ENCODE results near the gene PHF10.
"Not testable (repeated sequence)": the region's sequence is repeated elsewhere in the genome, so short reads cannot be mapped to it uniquely, and the experiment has no call there.

The PHF10 gene

DNA sequence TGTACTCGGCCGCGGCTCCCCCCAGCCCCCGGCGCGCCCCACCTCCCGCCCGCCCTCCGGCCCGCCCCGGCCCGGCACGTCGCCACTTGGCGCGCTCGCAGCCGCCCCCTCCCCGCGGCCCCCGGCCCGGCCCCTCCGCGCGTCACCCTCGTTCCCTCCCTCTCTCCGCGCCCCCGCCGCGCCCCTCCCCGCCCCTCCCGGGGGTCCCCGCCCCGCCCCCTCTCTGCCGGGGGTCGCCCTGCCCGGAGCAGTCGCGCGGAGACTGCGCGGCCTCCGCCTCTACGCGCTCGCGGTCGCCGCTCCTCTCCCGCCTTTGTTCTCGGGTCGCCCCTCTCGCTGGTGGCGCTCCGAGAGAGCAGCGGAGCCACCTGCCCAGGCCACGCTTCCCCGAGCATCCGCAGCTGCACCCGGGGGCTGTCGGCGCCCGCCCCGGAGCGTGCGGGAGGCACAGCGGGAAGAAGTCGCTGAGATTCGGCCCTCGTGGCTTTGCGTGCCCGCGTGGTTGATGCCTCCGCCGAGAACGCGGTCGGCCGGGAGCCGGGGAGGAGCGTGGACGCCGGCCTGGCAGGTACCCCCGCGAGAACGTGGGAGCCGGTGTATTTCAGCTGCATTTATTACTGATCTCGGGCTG, at the start of gene PHF10:
TSS of gene PHF10 (minus strand) at position 7 of the 631 bp plus-strand sequence. CDS start 569 bp downstream, outside the sequence.
- no peak for FAIRE-seq

DNA sequence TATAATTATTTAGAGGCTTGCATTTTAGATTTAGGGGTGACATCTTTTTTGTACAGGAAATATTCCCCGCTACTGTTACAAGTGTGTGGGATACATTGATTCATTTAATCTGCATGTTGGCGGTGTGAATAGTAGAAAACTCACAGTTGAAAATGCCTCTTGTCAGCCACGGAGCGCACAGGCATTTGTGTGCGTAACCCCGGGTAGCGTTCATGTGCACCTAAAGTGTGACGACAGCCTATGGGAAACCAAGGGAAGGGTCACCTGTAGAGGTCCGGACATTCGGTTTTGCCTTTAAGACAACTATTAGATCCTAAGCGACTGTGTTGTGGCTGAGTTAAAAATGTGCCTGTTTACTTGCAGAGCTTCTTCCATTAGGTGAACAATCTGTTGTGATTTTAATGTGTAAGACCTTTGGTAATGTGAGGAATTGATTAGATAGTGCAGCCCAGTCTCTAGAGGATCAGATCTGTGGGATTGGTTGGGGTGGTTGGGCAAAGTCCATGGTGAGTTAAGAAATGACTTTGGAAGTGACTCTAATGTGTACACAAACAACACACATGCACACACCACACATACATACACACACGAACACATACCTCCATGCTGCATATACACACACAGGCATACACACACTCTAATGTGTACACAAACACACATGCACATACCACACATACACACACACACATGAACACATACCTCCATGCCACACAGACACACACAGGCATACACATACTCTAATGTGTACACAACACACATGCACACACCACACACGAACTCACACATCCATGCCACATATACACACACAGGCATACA, 42.8 kb upstream of the PHF10 start:
- FAIRE-seq, result no peak

DNA sequence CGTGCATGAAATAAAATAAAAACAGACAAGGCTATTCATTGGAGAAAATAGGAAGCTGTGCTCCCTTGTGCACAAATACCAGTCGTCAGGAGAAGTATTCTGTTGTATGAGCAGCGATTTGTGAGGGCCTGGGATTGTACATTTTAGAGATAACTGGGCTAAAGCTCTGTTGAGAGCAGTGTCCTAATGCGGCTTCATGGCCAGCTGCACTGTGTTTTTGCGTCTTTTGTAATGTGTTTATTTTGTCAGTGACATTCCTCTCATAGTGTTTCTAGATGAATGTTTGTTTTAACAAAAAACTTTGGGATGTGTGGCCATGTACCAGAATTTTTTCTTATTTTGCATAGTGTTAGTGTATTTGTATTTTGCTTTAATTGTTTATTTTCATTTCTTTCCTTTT, 41.9 kb upstream of the PHF10 start:
- no peak for FAIRE-seq

DNA sequence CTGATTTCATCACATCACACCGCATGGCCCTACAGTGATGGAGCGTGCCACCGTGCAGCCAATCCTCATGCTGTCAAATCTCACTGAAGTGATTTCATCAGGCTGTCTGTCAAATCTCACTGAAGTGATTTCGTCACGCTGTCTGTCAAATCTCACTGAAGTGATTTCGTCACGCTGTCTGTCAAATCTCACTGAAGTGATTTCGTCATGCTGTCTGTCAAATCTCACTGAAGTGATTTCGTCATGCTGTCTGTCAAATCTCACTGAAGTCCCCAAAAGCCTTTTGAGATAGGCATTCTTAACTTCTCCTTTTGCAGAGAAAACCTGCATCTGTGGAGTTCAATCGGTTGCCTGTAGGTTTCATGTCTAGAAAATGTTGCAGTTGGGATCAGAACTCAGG, 41.5 kb upstream of the PHF10 start:
- FAIRE-seq, result not testable (repeated sequence)

DNA sequence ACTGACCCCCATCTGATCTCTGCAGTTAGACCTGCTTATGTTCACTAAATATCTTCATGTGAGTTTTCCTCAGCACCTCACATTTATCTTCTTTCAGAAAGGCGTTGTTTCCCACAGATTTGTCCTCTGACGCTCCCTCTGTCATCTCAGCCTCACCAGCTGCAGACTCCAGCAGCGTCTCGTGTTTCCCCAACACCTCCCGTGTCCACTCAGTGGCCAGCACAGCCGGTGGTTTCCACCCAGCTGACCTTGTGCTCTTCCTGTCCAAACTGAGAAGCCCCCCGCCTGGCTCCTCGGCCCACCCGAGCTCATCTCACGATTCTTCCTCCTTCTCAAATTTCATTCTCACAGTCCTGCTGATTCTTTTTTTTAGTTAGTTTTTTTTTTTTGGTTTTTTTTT, 39.6 kb upstream of the PHF10 start:
- FAIRE-seq, result no peak

DNA sequence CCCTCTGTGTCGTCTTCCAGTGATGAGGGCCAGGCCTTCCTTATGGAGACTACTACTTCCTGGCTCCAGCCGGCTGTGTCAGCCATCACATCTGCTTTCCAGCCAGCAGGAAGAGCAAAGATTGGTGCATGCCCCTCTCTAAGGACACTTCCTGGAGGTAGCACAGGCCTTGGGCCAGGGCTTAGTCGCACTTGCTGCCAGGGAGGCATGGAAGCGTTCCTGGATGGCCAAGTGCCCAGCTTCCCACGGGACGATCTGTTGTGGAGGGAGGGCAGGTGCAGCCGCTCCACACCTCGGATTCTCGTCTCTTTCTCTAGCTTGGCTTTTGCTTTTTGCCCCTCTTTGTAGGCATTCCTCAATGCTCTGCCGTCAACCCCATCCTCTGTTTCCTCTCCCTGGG, 39.0 kb upstream of the PHF10 start:
- FAIRE-seq, result no peak

DNA sequence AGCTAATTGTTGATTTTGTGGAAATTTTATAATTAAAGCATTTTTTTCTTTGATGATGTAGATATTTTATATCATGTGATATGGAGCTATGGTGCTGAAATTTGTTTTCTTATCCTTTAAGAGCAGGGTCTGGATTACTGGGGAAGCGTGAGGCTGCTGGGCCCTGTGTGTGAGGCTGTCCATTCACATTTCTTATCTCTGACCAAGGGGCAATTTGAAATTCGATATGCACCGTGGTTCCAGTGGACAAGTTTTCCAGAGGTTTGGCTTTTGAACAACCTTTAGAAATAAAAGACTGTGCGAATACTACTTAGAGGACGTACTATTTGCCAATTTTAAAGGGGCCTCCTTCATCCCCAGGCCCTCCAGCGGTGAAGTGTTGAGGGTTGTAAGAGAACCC, 30.9 kb upstream of the PHF10 start:
- FAIRE-seq, result no peak

DNA sequence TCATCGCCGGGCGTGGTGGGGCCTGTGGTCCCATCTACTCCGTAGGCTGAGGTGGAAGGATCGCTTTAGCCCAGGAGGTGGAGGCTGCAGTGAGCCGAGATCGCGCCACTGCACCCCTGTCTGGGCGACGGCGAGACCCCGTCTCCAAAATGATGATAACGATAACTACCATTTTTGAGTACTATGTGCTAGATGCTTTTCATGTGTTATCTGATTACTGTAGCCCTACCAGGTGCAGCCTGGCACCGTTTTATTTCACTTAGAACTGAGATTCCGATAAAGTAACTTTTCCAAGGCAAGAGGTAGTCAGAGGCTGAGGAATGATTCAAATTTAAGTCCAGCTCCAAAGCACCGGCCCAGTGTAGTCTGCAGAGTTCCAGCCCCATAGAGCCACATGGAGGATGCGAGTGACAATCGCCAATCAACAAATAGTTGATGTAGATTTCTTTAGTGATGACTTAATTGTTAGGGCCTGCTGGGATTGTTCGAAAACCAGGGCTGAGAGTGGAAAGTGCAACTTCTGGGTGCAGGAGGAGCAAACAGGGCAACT, 27.8 kb upstream of the PHF10 start:
- FAIRE-seq, result no peak

DNA sequence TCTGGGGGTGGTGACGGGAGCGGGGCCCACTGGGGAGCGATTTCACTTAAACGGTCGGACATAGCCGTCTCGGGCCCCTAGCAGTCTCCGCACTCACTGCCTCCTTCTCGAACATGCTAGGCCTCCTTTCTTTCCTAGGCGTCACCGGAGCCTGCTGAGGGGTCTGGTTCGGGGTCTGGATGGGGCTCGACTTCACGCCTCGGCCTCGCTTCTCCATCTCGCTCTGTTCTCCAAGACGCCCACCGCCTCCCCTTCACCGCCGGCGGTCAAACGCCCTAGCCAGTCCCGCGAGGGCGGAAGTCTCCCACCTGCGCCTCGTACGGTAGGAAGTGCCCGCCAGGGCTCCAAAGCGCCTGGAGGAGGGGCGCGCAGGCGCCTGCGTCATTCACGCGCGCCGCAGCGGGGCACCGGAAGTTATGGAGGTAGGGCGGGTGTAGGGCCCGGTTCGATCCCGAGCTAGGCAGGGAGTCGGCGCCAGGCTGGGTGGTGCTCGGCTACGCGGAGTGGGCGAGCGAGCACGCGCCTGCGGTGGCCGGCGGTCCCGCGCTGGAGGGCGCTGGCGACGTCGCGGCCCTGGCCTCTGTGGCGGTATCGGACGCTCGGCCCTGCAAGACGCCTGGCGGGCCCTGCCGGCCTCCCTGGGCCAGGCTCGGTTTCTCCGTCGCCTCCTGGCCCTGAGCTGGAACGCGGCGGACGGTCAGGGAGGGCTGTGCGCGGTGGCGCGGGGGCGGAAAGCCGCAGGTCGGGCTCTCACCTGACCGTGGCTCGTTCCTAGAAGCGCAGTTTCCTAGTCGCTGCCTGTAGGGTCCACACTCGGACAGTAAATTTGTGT, 27.2 kb upstream of the PHF10 start, which contains the start of the genes DYNLT2 and ERMARD:
TSS of gene DYNLT2 (minus strand) at position 331 of the 832 bp plus-strand sequence. CDS start at position 217, 114 bp downstream.
TSS of gene ERMARD (plus strand) at position 381 of the 832 bp plus-strand sequence. CDS start at position 417, 36 bp downstream.
- FAIRE-seq, result no peak

DNA sequence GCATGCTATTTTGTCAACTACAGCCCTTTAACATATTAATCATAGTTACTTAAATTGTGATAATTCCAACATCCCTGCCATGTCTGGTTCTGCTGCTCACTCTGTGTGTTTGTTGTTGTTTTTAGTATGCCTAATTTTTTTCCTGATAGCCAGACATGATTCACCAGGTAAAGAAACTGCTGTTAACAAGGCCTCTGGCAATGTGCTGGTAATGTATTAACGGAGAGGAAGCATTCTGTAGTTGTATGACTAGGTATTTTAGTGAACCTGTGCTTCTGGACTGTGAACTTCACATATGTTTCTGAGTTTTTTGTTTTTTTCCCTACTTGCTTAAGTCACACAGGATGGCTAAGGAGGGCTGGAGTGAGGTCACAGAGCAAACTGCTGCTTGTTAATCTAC, 22.3 kb upstream of the PHF10 start:
- no peak for FAIRE-seq

DNA sequence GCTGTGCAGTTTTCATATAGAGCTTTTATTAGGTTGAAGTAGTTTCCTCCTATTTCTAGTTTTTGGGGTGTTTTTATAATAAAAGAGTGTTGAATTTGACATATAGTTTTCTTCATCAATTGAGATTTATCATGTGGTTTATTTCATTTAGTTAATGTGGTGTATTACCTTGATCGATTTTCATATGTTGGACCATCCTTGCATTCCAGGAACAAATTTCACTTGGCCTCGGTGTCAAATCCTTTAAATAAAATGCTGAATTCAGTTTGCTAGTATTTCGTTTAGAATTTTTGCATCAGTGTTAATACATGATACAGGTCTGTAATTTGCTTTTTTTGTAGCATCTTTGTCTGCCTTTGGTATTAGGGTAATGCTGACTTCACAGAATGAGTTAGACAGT, 21.1 kb upstream of the PHF10 start:
- FAIRE-seq, result no peak

DNA sequence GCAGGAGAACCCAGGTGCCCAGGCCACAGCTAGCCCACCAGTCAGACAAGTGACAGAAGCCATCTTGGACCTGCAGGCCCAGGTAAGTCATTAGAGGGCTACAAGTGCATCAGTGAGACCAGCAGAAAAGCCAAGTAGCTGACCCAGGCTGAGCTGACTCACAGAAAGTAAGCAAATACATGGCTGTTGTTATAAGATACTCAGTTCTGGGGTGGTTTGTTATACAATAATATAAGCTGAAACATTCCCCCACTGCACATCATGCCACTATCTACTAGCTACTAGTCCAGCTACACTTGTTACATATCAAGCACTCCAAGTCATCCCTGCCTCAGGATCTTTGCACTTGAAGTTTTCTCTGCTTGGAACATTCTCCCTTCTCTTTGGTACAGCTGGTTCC, 17.0 kb upstream of the PHF10 start:
- FAIRE-seq, result no peak

DNA sequence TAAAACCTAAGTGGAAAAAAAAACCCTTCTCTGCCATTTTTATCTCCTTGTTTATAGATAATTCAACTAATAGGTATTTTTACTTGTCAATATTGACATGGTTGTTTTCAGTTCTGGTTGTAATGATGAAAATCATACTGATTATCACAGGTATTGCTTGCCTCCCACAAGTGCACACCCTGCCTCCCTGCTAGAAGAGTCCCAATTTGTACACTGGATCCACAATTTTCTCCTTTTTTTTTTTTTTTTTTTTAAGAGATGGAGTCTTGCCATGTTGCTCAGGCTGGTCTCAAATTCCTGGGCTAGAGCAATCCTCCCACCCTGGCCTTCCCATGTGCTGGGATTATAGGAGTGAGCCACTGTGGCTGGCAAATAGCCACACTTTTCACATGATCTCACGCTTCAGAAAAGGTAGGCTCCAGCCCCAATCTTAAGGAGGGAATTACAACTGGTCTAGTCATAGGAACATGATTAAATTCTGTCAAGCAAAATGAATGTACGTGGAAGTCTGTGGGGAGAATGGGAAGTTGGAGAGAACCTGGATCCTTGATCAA, 14.8 kb upstream of the PHF10 start:
- no peak for FAIRE-seq

DNA sequence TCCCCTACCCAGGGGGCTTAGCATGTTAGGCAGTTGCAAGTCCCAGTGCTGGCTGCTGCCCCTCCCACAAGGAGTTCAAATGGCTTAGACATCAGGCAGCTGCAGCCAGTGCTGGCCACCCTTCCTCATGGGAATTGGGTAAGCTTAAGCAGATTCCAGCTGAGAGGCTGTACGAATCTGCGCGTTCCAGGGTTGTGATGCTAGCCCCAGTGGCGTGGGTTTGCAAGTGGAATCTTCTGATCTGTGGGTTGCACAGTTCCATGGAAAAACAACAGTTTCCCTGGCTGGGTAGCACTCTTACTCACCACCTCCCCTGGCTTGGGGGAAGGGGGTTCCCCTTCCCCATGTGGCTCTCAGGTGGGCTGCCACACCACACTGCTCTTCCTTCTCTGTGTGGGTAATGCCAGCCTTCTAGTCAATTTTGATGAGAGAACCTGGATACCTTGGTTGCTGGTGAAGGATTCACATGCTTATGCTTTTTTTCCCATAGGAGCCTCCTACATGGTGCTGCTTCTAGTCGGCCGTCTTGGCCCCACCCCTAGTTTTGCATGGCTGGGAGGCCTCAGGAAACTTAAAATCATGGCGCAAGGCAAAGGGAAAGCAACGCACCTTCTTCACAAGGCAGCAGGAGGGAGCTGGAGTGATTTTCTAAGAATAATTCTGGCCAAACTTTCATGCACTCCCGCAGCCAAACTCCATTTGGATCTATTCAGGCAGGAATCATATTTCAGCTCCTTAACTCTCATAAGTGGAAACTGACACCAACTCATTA, 14.1 kb upstream of the PHF10 start:
- FAIRE-seq, result no peak

DNA sequence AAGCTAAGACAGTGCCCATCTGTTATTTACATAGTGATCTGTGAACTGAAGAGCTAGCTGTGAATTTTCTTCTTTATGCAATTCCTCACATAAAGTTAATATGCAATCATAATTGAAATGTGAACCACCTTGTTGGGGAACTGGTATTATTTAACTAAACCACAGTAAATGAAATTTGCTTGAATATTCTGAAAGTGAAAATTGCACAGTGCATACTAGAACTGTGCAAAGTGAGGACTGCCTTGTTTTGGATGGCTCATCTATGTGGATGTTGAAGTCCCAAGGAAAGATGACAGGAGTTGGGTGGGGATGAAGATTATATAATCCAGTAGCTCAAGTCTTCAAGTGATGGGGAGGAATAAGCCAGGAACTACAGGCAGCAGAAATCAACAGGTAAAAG, 5.7 kb upstream of the PHF10 start:
- FAIRE-seq, result no peak

DNA sequence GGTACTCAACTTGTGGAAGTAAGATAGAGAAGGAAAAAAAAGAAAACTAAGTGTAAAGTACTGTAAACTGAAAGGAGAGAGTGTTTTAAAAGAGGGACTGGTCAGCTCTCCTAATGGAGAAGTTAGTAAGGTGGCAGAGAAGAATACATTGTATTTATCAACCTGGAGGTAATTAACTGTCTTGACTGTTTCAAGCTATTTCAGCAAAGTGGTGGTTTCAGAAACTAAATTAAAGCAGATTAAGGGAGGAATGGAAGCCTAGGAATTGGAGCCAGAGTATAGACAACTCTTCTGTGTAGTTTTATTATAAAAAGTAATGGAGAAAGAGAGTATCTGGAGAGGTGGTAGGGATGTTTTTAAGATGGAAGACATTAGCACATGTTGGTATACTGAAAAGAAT, 2.7 kb upstream of the PHF10 start:
- FAIRE-seq, result no peak

DNA sequence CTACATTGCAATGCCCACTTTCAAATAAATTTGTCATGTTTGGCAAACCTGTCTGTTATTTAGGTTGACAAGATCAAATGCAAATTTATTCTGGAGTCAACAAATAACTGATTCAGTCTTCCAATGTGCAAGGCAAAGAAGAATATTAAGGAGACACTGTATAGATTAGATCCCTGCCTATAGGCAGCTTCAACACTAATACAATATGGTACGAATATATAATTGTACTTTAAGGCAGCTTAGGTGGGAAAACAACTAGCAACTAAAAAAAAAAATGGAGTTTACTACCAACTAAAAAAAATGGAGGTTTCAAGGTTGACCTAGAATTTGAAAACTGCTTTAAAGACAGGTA, 1.7 kb upstream of the PHF10 start:
- FAIRE-seq, result no peak

DNA sequence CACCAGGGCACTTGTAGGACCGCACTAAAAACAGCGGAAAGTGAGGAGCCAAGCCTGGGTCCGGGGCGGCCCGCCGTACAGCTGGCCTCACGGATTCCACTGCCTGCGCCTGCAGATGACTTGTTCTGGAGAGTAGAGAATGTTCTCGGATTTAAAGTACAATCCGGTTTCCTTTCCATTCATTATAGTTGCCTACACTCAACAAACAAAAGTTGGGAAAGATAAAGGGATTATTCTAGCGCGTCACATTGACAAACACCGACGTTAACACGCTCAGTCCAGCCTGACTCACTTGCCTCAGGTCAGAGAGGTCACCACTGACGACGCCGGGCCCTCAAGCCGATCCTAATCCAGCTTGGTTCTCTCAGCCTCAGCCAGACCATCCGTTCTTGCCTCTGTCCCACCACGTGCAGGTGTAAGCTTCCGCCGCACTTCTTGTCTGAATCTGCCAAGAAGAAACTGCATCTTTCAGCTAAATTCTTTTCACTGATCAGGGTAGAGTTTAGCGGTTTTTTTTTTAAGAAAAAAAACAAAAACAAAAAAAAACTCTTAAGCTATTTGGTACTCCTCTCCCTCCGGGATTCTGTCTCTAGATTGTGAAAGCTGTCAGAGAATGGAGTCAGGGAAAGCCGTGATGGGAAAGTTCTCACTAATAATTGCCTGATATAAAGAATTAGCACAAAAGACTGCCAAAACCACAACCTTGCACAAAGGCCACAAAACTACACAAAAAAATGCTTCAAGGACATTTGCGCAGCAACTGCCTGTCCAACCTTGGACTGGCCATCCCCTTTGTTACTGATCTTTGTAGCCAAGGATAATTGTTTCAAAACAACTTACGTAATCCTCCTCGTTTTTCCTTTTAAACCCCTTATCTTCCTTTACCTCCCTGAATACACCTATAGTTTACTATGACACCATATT, 1.1 kb upstream of the PHF10 start:
- no peak for FAIRE-seq

DNA sequence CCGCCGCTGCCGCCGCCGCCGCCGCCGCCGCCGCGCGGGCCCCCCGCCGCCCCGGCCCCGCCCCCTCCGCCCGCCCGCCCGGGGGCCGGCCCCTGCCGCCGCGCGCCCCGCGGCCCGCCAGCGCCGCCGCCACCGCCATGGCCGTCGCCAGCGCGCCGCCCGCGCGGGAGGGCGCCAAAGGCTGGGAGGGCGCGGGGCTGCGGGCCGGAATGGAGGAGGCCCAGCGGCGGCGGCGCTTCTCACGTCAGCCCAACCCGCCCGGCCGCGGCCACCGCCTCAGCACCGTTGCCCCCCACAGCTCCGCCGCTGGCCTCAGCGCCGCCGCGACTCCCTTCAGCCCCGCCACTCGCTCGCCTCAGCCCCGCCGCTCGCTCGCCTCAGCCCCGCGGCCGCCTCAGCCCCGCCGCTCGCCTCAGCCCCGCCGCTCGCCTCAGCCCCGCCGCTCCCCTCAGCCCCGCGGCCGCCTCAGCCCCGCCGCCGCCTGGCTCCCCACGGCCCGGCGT, 258 bp downstream of the PHF10 start:
- no peak for FAIRE-seq

DNA sequence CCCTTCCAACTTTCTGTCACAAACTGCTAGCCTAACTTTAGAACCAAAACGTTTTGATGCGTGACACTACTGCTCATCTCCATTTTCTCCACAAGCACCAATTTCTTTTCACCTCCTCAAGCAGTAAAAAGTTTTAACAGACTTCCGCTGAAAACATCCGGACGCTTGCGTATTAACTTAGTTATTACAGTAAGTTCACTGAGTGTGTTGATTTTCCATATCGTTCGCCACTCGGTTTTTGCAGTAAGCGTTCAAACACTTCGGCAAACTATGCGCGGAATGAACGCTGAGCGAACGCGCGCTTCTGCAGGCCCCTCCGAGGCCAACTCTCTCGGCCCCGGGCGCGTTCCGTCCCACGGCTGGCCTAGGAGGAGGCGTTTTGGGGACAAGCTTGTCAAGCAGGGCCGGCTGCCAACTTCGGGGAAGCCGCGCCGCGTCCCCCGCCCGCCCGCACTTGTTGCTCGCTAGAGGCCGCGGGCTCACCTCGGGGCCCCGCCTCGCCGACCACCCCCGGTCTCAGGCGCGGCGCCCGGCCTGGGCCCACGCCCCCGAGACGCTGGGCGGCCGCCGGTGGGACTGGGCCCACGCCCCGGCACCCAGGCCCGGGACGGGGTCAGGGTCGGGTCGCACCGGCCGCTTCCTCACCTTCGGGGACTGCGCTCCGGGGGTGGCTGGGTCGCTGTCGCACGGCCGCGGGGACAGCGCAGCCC, 945 bp downstream of the PHF10 start:
- no peak for FAIRE-seq
